ENCODE data around the gene SERPINB6. TPM values are rescaled to one million over a fixed set of nuclear protein-coding genes. Genes with fewer than 3 reads are reported as not detected.

Gene SERPINB6
- total and polyA plus RNA-seq, 9 of the 15 experiments (the other 6 are each of a cell fraction or from before 2014, with no cell fraction given), result 86.6 to 211 (median 143) TPM

DNA sequence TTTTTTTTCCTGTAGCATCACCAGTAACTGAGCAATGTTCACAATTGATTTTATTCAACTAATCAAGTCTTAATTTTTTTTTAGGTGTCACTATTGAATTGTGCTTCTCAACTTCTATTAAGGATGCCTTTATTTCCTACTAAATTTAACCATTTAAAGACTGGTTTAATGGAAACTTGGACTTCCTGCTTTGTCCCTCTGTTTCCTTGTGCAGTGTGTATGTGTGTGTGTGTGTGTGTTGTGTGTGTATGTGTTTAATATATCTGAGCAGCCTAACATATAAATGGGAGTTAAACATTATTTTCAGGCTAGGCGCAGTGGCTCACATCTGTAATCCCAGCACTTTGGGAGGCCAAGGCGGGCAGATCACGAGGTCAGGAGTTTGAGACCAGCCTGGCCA lies 1.8 kb downstream of the SERPINB6 start (continued):
- TF ChIP-seq, protein P1, sequence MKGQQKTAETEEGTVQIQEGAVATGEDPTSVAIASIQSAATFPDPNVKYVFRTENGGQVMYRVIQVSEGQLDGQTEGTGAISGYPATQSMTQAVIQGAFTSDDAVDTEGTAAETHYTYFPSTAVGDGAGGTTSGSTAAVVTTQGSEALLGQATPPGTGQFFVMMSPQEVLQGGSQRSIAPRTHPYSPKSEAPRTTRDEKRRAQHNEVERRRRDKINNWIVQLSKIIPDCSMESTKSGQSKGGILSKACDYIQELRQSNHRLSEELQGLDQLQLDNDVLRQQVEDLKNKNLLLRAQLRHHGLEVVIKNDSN (CRISPR knock-in tag; IDR thresholded peaks at IDR 0.05), result no peak
- TF ChIP-seq, protein P2, sequence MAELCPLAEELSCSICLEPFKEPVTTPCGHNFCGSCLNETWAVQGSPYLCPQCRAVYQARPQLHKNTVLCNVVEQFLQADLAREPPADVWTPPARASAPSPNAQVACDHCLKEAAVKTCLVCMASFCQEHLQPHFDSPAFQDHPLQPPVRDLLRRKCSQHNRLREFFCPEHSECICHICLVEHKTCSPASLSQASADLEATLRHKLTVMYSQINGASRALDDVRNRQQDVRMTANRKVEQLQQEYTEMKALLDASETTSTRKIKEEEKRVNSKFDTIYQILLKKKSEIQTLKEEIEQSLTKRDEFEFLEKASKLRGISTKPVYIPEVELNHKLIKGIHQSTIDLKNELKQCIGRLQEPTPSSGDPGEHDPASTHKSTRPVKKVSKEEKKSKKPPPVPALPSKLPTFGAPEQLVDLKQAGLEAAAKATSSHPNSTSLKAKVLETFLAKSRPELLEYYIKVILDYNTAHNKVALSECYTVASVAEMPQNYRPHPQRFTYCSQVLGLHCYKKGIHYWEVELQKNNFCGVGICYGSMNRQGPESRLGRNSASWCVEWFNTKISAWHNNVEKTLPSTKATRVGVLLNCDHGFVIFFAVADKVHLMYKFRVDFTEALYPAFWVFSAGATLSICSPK (IDR thresholded peaks at IDR 0.05; ENCODE audit: borderline replicate concordance), result 0 out of 2 replicates have a peak, but pooled peaks have one; percentile 65
- TF ChIP-seq PCBP2 (IDR thresholded peaks at IDR 0.05; ENCODE audit: low read depth, low read length, poor library complexity, severe bottlenecking) (no peak), LARP7 (IDR thresholded peaks at IDR 0.05) (peak; percentile 76; the same call in 1 of the 2 replicates), NCOA4 (IDR thresholded peaks at IDR 0.05; ENCODE audit: partially characterized antibody) (peak; percentile 86), ZNF146 (CRISPR knock-in tag; IDR thresholded peaks at IDR 0.05; ENCODE audit: unreplicated experiment) (no peak), BCL6 (CRISPR knock-in tag; IDR thresholded peaks at IDR 0.05) (no peak), ZNF316 (IDR thresholded peaks at IDR 0.05) (no peak), ZNF695 (CRISPR knock-in tag; IDR thresholded peaks at IDR 0.05) (no peak), RHOXF2B (CRISPR knock-in tag; conservative IDR thresholded peaks at IDR 0.05) (no peak), POLR2H (tag; IDR thresholded peaks at IDR 0.05; ENCODE audit: low read depth) (0 out of 2 replicates have a peak, but pooled peaks have one; percentile 53), NR3C1 (CRISPR knock-in tag; IDR thresholded peaks at IDR 0.05) (no peak), DNMT1 (IDR thresholded peaks at IDR 0.05) (0 out of 2 replicates have a peak, but pooled peaks have one; percentile 39), HDGF (IDR thresholded peaks at IDR 0.05) (0 out of 2 replicates have a peak, but pooled peaks have one; percentile 38), ZFP1 (CRISPR knock-in tag; IDR thresholded peaks at IDR 0.05) (no peak), CBX2 (IDR thresholded peaks at IDR 0.05; ENCODE audit: insufficient read depth, low read length, poor library complexity, severe bottlenecking) (no peak), PHTF2 (CRISPR knock-in tag; IDR thresholded peaks at IDR 0.05) (no peak), ZNF586 (CRISPR knock-in tag; conservative IDR thresholded peaks at IDR 0.05) (no peak), TAF9B (IDR thresholded peaks at IDR 0.05; ENCODE audit: partially characterized antibody) (peak; percentile 24), MIER1 (IDR thresholded peaks at IDR 0.05; ENCODE audit: low read depth) (no peak), CBFB (CRISPR knock-in tag; IDR thresholded peaks at IDR 0.05) (no peak), POLR2A (conservative IDR thresholded peaks at IDR 0.05) (peak; percentile 30; the same call in 1 of the 2 replicates), THRAP3 (IDR thresholded peaks at IDR 0.05; ENCODE audit: borderline replicate concordance) (peak; percentile 65; the same call in 1 of the 2 replicates), MCM7 (IDR thresholded peaks at IDR 0.05) (no peak; a peak in 1 of 4 replicates), ZNF24 (IDR thresholded peaks at IDR 0.05) (no peak)
- TF ChIP-seq, protein P3, sequence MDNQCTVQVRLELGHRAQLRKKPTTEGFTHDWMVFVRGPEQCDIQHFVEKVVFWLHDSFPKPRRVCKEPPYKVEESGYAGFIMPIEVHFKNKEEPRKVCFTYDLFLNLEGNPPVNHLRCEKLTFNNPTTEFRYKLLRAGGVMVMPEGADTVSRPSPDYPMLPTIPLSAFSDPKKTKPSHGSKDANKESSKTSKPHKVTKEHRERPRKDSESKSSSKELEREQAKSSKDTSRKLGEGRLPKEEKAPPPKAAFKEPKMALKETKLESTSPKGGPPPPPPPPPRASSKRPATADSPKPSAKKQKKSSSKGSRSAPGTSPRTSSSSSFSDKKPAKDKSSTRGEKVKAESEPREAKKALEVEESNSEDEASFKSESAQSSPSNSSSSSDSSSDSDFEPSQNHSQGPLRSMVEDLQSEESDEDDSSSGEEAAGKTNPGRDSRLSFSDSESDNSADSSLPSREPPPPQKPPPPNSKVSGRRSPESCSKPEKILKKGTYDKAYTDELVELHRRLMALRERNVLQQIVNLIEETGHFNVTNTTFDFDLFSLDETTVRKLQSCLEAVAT (IDR thresholded peaks at IDR 0.05), result peak; percentile 44 to 56; a peak in 1 of 4 replicates
- TF ChIP-seq, protein P4, sequence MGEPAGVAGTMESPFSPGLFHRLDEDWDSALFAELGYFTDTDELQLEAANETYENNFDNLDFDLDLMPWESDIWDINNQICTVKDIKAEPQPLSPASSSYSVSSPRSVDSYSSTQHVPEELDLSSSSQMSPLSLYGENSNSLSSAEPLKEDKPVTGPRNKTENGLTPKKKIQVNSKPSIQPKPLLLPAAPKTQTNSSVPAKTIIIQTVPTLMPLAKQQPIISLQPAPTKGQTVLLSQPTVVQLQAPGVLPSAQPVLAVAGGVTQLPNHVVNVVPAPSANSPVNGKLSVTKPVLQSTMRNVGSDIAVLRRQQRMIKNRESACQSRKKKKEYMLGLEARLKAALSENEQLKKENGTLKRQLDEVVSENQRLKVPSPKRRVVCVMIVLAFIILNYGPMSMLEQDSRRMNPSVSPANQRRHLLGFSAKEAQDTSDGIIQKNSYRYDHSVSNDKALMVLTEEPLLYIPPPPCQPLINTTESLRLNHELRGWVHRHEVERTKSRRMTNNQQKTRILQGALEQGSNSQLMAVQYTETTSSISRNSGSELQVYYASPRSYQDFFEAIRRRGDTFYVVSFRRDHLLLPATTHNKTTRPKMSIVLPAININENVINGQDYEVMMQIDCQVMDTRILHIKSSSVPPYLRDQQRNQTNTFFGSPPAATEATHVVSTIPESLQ (CRISPR knock-in tag; IDR thresholded peaks at IDR 0.05), result no peak

All from K562 (cell line).